IMR-90 (cell line): ENCODE measurements around the gene FGF4. TPM values are rescaled to one million over a fixed set of nuclear protein-coding genes. Genes with fewer than 3 reads are reported as not detected.

Experiments
- ATAC-seq: fragments of 200-7000 bp; cut with Tn5 transposase; 2 replicates; pipeline ENCODE4 v1.9.1; 2020; ENCODE audit warnings: low read depth, mild to moderate bottlenecking, moderate library complexity
- BruUV-seq: library from RNA; stranded (reverse); fragments of 400-500 nt; replicated peaks from 2 replicates; lab custom pipeline; 2021; lab: Mats Ljungman, UMichigan
- CTCF ChIA-PET: fragments of 300-600 bp; formaldehyde crosslinking; extraction: SDS; loops from one replicate; lab custom pipeline; 2021; ENCODE audit warnings: antibody characterized with exemption; lab: Yijun Ruan, JAX
- POLR2A ChIA-PET: fragments of 300-600 bp; sonication (Branson Sonifier 250); formaldehyde crosslinking; loops from one replicate; lab custom pipeline; 2022; ENCODE audit warnings: antibody characterized with exemption; ENCODE audit not compliant: unreplicated experiment; lab: Charles Lee
- DNase-seq: peaks from one replicate; pipeline ENCODE4 v3.0.0; 2013
- H2AFZ ChIP-seq: replicated peaks from 2 replicates; pipeline ENCODE3; 2013; ENCODE audit warnings: low read length, mild to moderate bottlenecking; ENCODE audit not compliant: poor library complexity
- H2AK5ac ChIP-seq: 2 replicates; pipeline ENCODE4 v1.6.1; 2013; ENCODE audit warnings: low read depth, low read length, inconsistent platforms
- H2AK9ac ChIP-seq: replicated peaks from 2 replicates; pipeline ENCODE3; 2013; ENCODE audit warnings: mild to moderate bottlenecking, low read depth, low read length, moderate library complexity; ENCODE audit not compliant: poor library complexity
- H2BK120ac ChIP-seq: 2 replicates; pipeline ENCODE4 v1.6.1; 2013; ENCODE audit warnings: low read depth, low read length, inconsistent platforms
- H2BK15ac ChIP-seq: 3 replicates; pipeline ENCODE4 v1.6.1; 2013; ENCODE audit warnings: low read depth, low read length, inconsistent platforms
- H2BK20ac ChIP-seq: 2 replicates; pipeline ENCODE4 v1.6.1; 2013; ENCODE audit warnings: low read depth, mild to moderate bottlenecking, inconsistent platforms, low read length, moderate library complexity
- H2BK5ac ChIP-seq: 2 replicates; pipeline ENCODE4 v1.6.1; 2013; ENCODE audit warnings: mild to moderate bottlenecking, low read depth, low read length, inconsistent platforms; ENCODE audit not compliant: poor library complexity, severe bottlenecking
- H3K14ac ChIP-seq: replicated peaks from 2 replicates; pipeline ENCODE4 v1.6.1; 2013; ENCODE audit warnings: low read depth, low read length, inconsistent platforms
- H3K18ac ChIP-seq: 2 replicates; pipeline ENCODE4 v1.6.1; 2013; ENCODE audit warnings: low read depth, low read length, control low read depth
- H3K23ac ChIP-seq: 2 replicates; pipeline ENCODE4 v1.6.1; 2013; ENCODE audit warnings: low read depth, low read length, inconsistent platforms
- H3K27ac ChIP-seq: 2 replicates; pipeline ENCODE4 v1.5.1; 2013; ENCODE audit warnings: mild to moderate bottlenecking, control low read depth, low read length; ENCODE audit not compliant: insufficient read depth
- H3K27me3 ChIP-seq: 2 replicates; pipeline ENCODE4 v1.6.1; 2013; ENCODE audit warnings: low read length; ENCODE audit not compliant: control insufficient read depth, insufficient read depth
- H3K36me3 ChIP-seq: 2 replicates; pipeline ENCODE4 v1.6.1; 2013; ENCODE audit warnings: low read length, mixed read lengths; ENCODE audit not compliant: control insufficient read depth, insufficient read depth
- H3K4ac ChIP-seq: 2 replicates; pipeline ENCODE4 v1.6.1; 2013; ENCODE audit warnings: low read depth, low read length, inconsistent platforms
- H3K4me1 ChIP-seq: 2 replicates; pipeline ENCODE4 v1.6.1; 2013; ENCODE audit warnings: low read length, mixed read lengths; ENCODE audit not compliant: control insufficient read depth, insufficient read depth
- H3K4me2 ChIP-seq: 2 replicates; pipeline ENCODE4 v1.6.1; 2013; ENCODE audit warnings: low read depth, mild to moderate bottlenecking, control low read depth, low read length, moderate library complexity
- H3K4me3 ChIP-seq: 2 replicates; pipeline ENCODE4 v1.5.1; 2013; ENCODE audit warnings: low read depth, mild to moderate bottlenecking, control low read depth, low read length, moderate library complexity; ENCODE audit not compliant: insufficient read depth
- H3K56ac ChIP-seq: 2 replicates; pipeline ENCODE4 v1.6.1; 2013; ENCODE audit warnings: low read length, inconsistent platforms; ENCODE audit not compliant: insufficient read depth; ENCODE audit errors: extremely low read depth
- H3K79me1 ChIP-seq, 2 experiments: 2 replicates each; pipeline ENCODE4 v1.6.1; 2013; ENCODE audit warnings: low read length in 2 of 2, inconsistent platforms in 1 of 2, low read depth in 1 of 2
- H3K9ac ChIP-seq: 2 replicates; pipeline ENCODE4 v1.6.1; 2013; ENCODE audit warnings: low read depth, low read length, control low read depth
- H3K9me1 ChIP-seq: 2 replicates; pipeline ENCODE4 v1.6.1; 2013; ENCODE audit warnings: low read length, inconsistent platforms; ENCODE audit not compliant: insufficient read depth
- H3K9me3 ChIP-seq: 2 replicates; pipeline ENCODE4 v1.6.1; 2013; ENCODE audit warnings: low read length; ENCODE audit not compliant: control insufficient read depth, insufficient read depth
- H4K20me1 ChIP-seq: 2 replicates; pipeline ENCODE4 v1.6.1; 2013; ENCODE audit warnings: low read length, inconsistent platforms; ENCODE audit not compliant: insufficient read depth
- H4K5ac ChIP-seq: 2 replicates; pipeline ENCODE4 v1.6.1; 2013; ENCODE audit warnings: mild to moderate bottlenecking, low read depth, low read length, control low read depth
- H4K8ac ChIP-seq, 2 experiments: 2 replicates each; pipeline ENCODE4 v1.6.1; 2013; ENCODE audit warnings: low read depth in 2 of 2, low read length in 2 of 2, control low read depth in 1 of 2, inconsistent platforms in 1 of 2
- H4K91ac ChIP-seq: 2 replicates; pipeline ENCODE4 v1.6.1; 2013; ENCODE audit warnings: low read depth, low read length, inconsistent platforms; ENCODE audit not compliant: insufficient read depth
- BHLHE40 ChIP-seq: fragments of 150-350 bp; IDR thresholded peaks from 2 replicates; pipeline ENCODE4 v1.6.1; 2016; ENCODE audit warnings: mild to moderate bottlenecking, low read depth, low read length
- CEBPB ChIP-seq: IDR thresholded peaks from 2 replicates; pipeline ENCODE4 v1.6.1; 2012; ENCODE audit warnings: low read depth, low read length, improper control_type of control experiment
- CHD1 ChIP-seq: IDR thresholded peaks from 2 replicates; pipeline ENCODE4 v1.6.1; 2012; ENCODE audit warnings: low read depth, low read length, improper control_type of control experiment
- CTCF ChIP-seq: conservative IDR thresholded peaks from 2 replicates; pipeline ENCODE4 v1.5.1; 2012; ENCODE audit warnings: mild to moderate bottlenecking, low read depth, low read length, improper control_type of control experiment
- ELK1 ChIP-seq: fragments of 150-350 bp; IDR thresholded peaks from 2 replicates; pipeline ENCODE4 v1.6.1; 2016; ENCODE audit warnings: low read depth, mild to moderate bottlenecking, low read length, moderate library complexity, borderline replicate concordance
- FOS ChIP-seq: fragments of 150-350 bp; IDR thresholded peaks from 2 replicates; pipeline ENCODE4 v1.6.1; 2016; ENCODE audit warnings: low read depth, low read length
- MAFK ChIP-seq: IDR thresholded peaks from 2 replicates; pipeline ENCODE4 v1.6.1; 2012; ENCODE audit warnings: low read depth, low read length, improper control_type of control experiment
- MAZ ChIP-seq: IDR thresholded peaks from 2 replicates; pipeline ENCODE4 v1.6.1; 2012; ENCODE audit warnings: low read depth, mild to moderate bottlenecking, low read length, improper control_type of control experiment, moderate library complexity, borderline replicate concordance
- MXI1 ChIP-seq: IDR thresholded peaks from 2 replicates; pipeline ENCODE4 v1.6.1; 2012; ENCODE audit warnings: low read depth, mild to moderate bottlenecking, low read length, moderate library complexity, borderline replicate concordance
- NFE2L2 ChIP-seq: fragments of 150-350 bp; IDR thresholded peaks from 2 replicates; pipeline ENCODE4 v1.6.1; 2016; ENCODE audit warnings: low read depth, mild to moderate bottlenecking, low read length
- POLR2A ChIP-seq: IDR thresholded peaks from 2 replicates; pipeline ENCODE4 v1.6.1; 2012; ENCODE audit warnings: mild to moderate bottlenecking, low read depth, low read length
- RAD21 ChIP-seq: IDR thresholded peaks from 2 replicates; pipeline ENCODE4 v1.6.1; 2012; ENCODE audit warnings: low read length, improper control_type of control experiment
- RFX5 ChIP-seq: IDR thresholded peaks from 2 replicates; pipeline ENCODE4 v1.8.0; 2012; ENCODE audit warnings: low read depth, mild to moderate bottlenecking, low read length, moderate library complexity
- SMC3 ChIP-seq: fragments of 150-350 bp; IDR thresholded peaks from 2 replicates; pipeline ENCODE4 v1.6.1; 2016; ENCODE audit warnings: low read depth, mild to moderate bottlenecking, antibody characterized with exemption, low read length, moderate library complexity
- USF2 ChIP-seq: fragments of 150-350 bp; IDR thresholded peaks from 2 replicates; pipeline ENCODE4 v1.6.1; 2017; ENCODE audit warnings: mild to moderate bottlenecking, antibody characterized with exemption, low read length, low read depth
- WGBS, 2 experiments: methylation state at CpG; one replicate each; pipeline versions ENCODE4 v1.1.5 to v1.1.7; 2013; ENCODE audit warnings: missing lambda C conversion rate in 2 of 2; ENCODE audit not compliant: insufficient read length in 1 of 2; ENCODE audit errors: extremely low coverage in 2 of 2; 5-methylcytosine and 5-hydroxymethylcytosine counted together
- dilution Hi-C: fragments of 300-500 bp; cut with HindIII; formaldehyde crosslinking; loops from one replicate; pipeline ENCODE4 v1.14.3; 2018; ENCODE audit warnings: low sequenced_read_pairs; ENCODE audit not compliant: unreplicated experiment
- in situ Hi-C: fragments of 300-500 bp; cut with MboI; formaldehyde crosslinking; loops from 3 replicates; pipeline ENCODE4 v1.14.3; 2019; ENCODE audit warnings: low sequenced_read_pairs, inconsistent platforms, mixed read lengths
- intact Hi-C: fragments of 100-400 bp; cut with micrococcal nuclease; formaldehyde crosslinking; loops from 2 replicates; pipeline ENCODE4 v1.10.0; 2022
- polyA plus RNA-seq, 3 experiments: library from polyadenylated mRNA; depleted of rRNA; stranded (reverse); fragments of >200 nt; gene quantifications; 2 replicates each; pipeline ENCODE4 v1.2.3, GENCODE V29; 2012; ENCODE audit warnings: low replicate concordance in 1 of 3
- total RNA-seq: library from RNA; depleted of rRNA; stranded (reverse); fragments of >200 nt; gene quantifications from 2 replicates; pipeline ENCODE4 v1.2.3, GENCODE V29; 2012

The FGF4 gene
- total and polyA plus RNA-seq, 2 of the 4 experiments (the other 2 are of a cell fraction): not detected

GRCh38 chr11:69771466-69771865 is 3.7 kb downstream of the FGF4 start:
- Histone ChIP-seq H3K4me2 (no peak overlapping the region), H4K8ac (no peak overlapping the region), H3K79me1 (no peaks in the 10 kb centered on the region), H3K9ac (no peak overlapping the region), H2AFZ (no peak overlapping the region), H2BK5ac (no peak overlapping the region), H3K14ac (no peak overlapping the region), H4K91ac (no peak overlapping the region), H4K20me1 (no peaks in the 10 kb centered on the region; the same call in 1 of the 2 replicates), H2AK5ac (no peak overlapping the region), H3K9me1 (no peaks in the 10 kb centered on the region), H3K4ac (no peak overlapping the region), H2BK20ac (no peak overlapping the region), H3K4me1 (no peaks in the 10 kb centered on the region), H2AK9ac (no peak overlapping the region), H3K27ac (no peak overlapping the region), H4K5ac (no peak overlapping the region), H3K4me3 (no peak overlapping the region), H3K36me3 (no peaks in the 10 kb centered on the region), H2BK15ac (no peak overlapping the region), H3K56ac (no peak overlapping the region), H3K23ac (no peak overlapping the region), H3K9me3 (peaks cover 9% of the 10 kb centered on the region), H3K27me3 (peaks cover 85% of the 10 kb centered on the region), H3K18ac (no peak overlapping the region), H2BK120ac (no peak overlapping the region)
- ChIA-PET CTCF (no interaction called here), POLR2A (no interaction called here)
- DNase-seq (no peak), ATAC-seq (no peak)
- BruUV-seq: no TSS peak
- TF ChIP-seq MXI1: no peak
- TF ChIP-seq BHLHE40: no peak
- TF ChIP-seq CHD1: no peak
- TF ChIP-seq ELK1: no peak
- no peak for TF ChIP-seq NFE2L2
- no peak for TF ChIP-seq USF2
- no peak for TF ChIP-seq CTCF
- TF ChIP-seq POLR2A: no peak
- no peak for TF ChIP-seq RFX5
- TF ChIP-seq SMC3: no peak
- TF ChIP-seq CEBPB: no peak
- no peak for TF ChIP-seq FOS
- no peak for TF ChIP-seq RAD21
- no peak for TF ChIP-seq MAFK
- no peak for TF ChIP-seq MAZ
- in situ Hi-C loops (no loop called here), dilution Hi-C loops (no loop called here), intact Hi-C loops (no loop called here)
- WGBS, 2 experiments: no CpG with 5 or more reads among the region's 7 CpGs
